A549 (cell line): ENCODE results near the gene ABHD5.

Experiments
- BHLHE40 ChIP-seq: IDR thresholded peaks from 2 replicates; pipeline ENCODE4 v1.6.1; 2012; ENCODE audit warnings: low read depth, low read length, inconsistent platforms
- CBX8 ChIP-seq: fragments of 200-600 bp; sonication (generic); IDR thresholded peaks from 2 replicates; pipeline ENCODE4 v1.6.1; 2016
- CEBPB ChIP-seq, 2 experiments: fragments of >200 bp in 1 of 2; sonication (Bioruptor Twin) in 1 of 2; formaldehyde crosslinking in 1 of 2; IDR thresholded peaks; 2 replicates each; pipeline ENCODE4 v1.6.1; 2012 to 2016
- CHD2 ChIP-seq: fragments of 150-350 bp; IDR thresholded peaks from 2 replicates; pipeline ENCODE4 v1.6.1; 2014; ENCODE audit warnings: low read length; ENCODE audit not compliant: partially characterized antibody
- KDM1A ChIP-seq: fragments of 200-600 bp; sonication (generic); IDR thresholded peaks from 2 replicates; pipeline ENCODE4 v1.6.1; 2016; ENCODE audit warnings: low read depth, mild to moderate bottlenecking
- PHF8 ChIP-seq: fragments of 200-600 bp; sonication (generic); IDR thresholded peaks from 2 replicates; pipeline ENCODE4 v1.6.1; 2016; ENCODE audit warnings: low read depth, mild to moderate bottlenecking, antibody characterized with exemption, moderate library complexity, borderline replicate concordance
- POLR2A ChIP-seq: IDR thresholded peaks from 2 replicates; pipeline ENCODE4 v1.6.1; 2012; ENCODE audit warnings: mild to moderate bottlenecking, low read length
- RAD21 ChIP-seq, 2 experiments: fragments of >200 bp in 1 of 2; sonication (Bioruptor Twin) in 1 of 2; formaldehyde crosslinking in 1 of 2; IDR thresholded peaks in 1 of 2; conservative IDR thresholded peaks in 1 of 2; 2 replicates in 1 of 2; 3 replicates in 1 of 2; pipeline ENCODE4 v1.6.1; 2012 to 2018; ENCODE audit warnings: inconsistent platforms in 1 of 2
- RFX5 ChIP-seq: fragments of 450-650 bp; IDR thresholded peaks from 2 replicates; pipeline ENCODE4 v1.7.1; 2014; ENCODE audit warnings: antibody characterized with exemption, mild to moderate bottlenecking, moderate library complexity
- TF ChIP-seq, protein P1 (sequence below): fragments of >200 bp; sonication (Bioruptor Twin); formaldehyde crosslinking; IDR thresholded peaks from 3 replicates; pipeline ENCODE4 v1.5.1; 2016
- TF ChIP-seq, protein P2 (sequence below): IDR thresholded peaks from 2 replicates; pipeline ENCODE4 v1.6.1; 2012
- TF ChIP-seq, protein P3 (sequence below): IDR thresholded peaks from 2 replicates; pipeline ENCODE4 v1.6.1; 2012; ENCODE audit warnings: low read depth, borderline replicate concordance
- TF ChIP-seq, protein P4 (sequence below): fragments of >200 bp; sonication (Bioruptor Twin); formaldehyde crosslinking; IDR thresholded peaks from 3 replicates; pipeline ENCODE4 v1.6.1; 2016
- TF ChIP-seq, protein P5 (sequence below): IDR thresholded peaks from 2 replicates; pipeline ENCODE4 v1.6.1; 2012

- TF ChIP-seq, protein P1, sequence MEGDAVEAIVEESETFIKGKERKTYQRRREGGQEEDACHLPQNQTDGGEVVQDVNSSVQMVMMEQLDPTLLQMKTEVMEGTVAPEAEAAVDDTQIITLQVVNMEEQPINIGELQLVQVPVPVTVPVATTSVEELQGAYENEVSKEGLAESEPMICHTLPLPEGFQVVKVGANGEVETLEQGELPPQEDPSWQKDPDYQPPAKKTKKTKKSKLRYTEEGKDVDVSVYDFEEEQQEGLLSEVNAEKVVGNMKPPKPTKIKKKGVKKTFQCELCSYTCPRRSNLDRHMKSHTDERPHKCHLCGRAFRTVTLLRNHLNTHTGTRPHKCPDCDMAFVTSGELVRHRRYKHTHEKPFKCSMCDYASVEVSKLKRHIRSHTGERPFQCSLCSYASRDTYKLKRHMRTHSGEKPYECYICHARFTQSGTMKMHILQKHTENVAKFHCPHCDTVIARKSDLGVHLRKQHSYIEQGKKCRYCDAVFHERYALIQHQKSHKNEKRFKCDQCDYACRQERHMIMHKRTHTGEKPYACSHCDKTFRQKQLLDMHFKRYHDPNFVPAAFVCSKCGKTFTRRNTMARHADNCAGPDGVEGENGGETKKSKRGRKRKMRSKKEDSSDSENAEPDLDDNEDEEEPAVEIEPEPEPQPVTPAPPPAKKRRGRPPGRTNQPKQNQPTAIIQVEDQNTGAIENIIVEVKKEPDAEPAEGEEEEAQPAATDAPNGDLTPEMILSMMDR = no peak
- TF ChIP-seq, protein P2, sequence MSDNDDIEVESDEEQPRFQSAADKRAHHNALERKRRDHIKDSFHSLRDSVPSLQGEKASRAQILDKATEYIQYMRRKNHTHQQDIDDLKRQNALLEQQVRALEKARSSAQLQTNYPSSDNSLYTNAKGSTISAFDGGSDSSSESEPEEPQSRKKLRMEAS = no peak
- TF ChIP-seq POLR2A (no peak), RAD21 (conservative IDR thresholded peaks at IDR 0.05 in 1 of 2, IDR thresholded peaks at IDR 0.05 in 1 of 2) (no peak), CHD2 (no peak), KDM1A (no peak), PHF8 (no peak), RFX5 (no peak), CEBPB (IDR thresholded peaks at IDR 0.05) (no peak), BHLHE40 (no peak), CBX8 (no peak)
- TF ChIP-seq, protein P3, sequence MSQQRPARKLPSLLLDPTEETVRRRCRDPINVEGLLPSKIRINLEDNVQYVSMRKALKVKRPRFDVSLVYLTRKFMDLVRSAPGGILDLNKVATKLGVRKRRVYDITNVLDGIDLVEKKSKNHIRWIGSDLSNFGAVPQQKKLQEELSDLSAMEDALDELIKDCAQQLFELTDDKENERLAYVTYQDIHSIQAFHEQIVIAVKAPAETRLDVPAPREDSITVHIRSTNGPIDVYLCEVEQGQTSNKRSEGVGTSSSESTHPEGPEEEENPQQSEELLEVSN = no peak
- TF ChIP-seq, protein P4, sequence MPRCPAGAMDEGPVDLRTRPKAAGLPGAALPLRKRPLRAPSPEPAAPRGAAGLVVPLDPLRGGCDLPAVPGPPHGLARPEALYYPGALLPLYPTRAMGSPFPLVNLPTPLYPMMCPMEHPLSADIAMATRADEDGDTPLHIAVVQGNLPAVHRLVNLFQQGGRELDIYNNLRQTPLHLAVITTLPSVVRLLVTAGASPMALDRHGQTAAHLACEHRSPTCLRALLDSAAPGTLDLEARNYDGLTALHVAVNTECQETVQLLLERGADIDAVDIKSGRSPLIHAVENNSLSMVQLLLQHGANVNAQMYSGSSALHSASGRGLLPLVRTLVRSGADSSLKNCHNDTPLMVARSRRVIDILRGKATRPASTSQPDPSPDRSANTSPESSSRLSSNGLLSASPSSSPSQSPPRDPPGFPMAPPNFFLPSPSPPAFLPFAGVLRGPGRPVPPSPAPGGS = no peak
- TF ChIP-seq, protein P5, sequence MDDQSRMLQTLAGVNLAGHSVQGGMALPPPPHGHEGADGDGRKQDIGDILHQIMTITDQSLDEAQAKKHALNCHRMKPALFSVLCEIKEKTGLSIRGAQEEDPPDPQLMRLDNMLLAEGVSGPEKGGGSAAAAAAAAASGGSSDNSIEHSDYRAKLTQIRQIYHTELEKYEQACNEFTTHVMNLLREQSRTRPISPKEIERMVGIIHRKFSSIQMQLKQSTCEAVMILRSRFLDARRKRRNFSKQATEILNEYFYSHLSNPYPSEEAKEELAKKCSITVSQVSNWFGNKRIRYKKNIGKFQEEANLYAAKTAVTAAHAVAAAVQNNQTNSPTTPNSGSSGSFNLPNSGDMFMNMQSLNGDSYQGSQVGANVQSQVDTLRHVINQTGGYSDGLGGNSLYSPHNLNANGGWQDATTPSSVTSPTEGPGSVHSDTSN = no peak
Measured at GRCh38 chr3:43759938-43760337, 69.2 kb downstream of the ABHD5 start.
